Chondrocyte (in vitro differentiated cells): ENCODE results near the gene CR2. TPM values are rescaled to one million over a fixed set of nuclear protein-coding genes. Genes with fewer than 3 reads are reported as not detected.

Source experiments
- DNase-seq: peaks from one replicate; pipeline ENCODE4 v3.0.0; 2021; ENCODE audit warnings: mixed read lengths, low spot score
- H3K27ac Mint-ChIP-seq: one replicate; pipeline ENCODE4 v1.8.0; 2021; ENCODE audit warnings: mild to moderate bottlenecking, moderate library complexity, mixed read lengths; ENCODE audit not compliant: unreplicated experiment
- H3K27me3 Mint-ChIP-seq: 2 replicates; pipeline ENCODE4 v1.8.0; 2021; ENCODE audit warnings: low read depth, mixed read lengths
- H3K36me3 Mint-ChIP-seq: 2 replicates; pipeline ENCODE4 v1.8.0; 2021; ENCODE audit warnings: low read depth, mixed read lengths
- H3K4me1 Mint-ChIP-seq: 2 replicates; pipeline ENCODE4 v1.8.0; 2021; ENCODE audit warnings: low read depth, mild to moderate bottlenecking, mixed read lengths
- H3K4me3 Mint-ChIP-seq: one replicate; pipeline ENCODE4 v1.8.0; 2021; ENCODE audit warnings: mild to moderate bottlenecking, moderate library complexity, mixed read lengths; ENCODE audit not compliant: unreplicated experiment
- H3K9me3 Mint-ChIP-seq: 2 replicates; pipeline ENCODE4 v1.8.0; 2021; ENCODE audit warnings: low read depth, mixed read lengths
- total RNA-seq: library from RNA; stranded (reverse); gene quantifications from 3 replicates; pipeline ENCODE4 v1.2.1, GENCODE V29; 2021
- TF ChIP-seq, protein P1 (sequence below): fragments of 200-600 bp; sonication (generic); IDR thresholded peaks from 2 replicates; pipeline ENCODE4 v1.5.0; 2021; ENCODE audit warnings: antibody characterized with exemption, mild to moderate bottlenecking, moderate library complexity

The CR2 gene
- total RNA-seq, 1 donor from 2014 or later: not detected

DNA sequence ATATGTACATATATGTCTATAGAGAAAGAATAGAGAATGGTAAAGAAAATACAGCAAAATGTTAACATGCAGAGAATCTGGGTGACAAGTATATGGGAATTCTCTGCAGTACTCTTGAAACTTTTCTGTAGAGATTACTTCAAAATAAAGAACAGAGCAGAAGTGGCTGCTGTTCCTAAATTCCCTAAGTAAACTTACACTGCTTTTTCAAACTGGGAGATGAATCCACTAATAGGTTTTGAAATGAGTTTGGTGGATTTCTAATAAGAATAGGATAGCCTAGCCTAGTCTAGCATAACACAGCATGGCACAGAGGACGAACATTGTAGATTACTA lies 450 bp upstream of the CR2 start:
- H3K9me3 Mint-ChIP-seq: no peaks in the 10 kb centered on the region
- TF ChIP-seq, protein P1, sequence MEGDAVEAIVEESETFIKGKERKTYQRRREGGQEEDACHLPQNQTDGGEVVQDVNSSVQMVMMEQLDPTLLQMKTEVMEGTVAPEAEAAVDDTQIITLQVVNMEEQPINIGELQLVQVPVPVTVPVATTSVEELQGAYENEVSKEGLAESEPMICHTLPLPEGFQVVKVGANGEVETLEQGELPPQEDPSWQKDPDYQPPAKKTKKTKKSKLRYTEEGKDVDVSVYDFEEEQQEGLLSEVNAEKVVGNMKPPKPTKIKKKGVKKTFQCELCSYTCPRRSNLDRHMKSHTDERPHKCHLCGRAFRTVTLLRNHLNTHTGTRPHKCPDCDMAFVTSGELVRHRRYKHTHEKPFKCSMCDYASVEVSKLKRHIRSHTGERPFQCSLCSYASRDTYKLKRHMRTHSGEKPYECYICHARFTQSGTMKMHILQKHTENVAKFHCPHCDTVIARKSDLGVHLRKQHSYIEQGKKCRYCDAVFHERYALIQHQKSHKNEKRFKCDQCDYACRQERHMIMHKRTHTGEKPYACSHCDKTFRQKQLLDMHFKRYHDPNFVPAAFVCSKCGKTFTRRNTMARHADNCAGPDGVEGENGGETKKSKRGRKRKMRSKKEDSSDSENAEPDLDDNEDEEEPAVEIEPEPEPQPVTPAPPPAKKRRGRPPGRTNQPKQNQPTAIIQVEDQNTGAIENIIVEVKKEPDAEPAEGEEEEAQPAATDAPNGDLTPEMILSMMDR: no peak
- H3K27ac Mint-ChIP-seq: no peak overlapping the region
- peaks cover 45% of the 10 kb centered on the region for H3K27me3 Mint-ChIP-seq
- no peak for DNase-seq
- peaks cover 6% of the 10 kb centered on the region for H3K4me1 Mint-ChIP-seq
- no peaks in the 10 kb centered on the region for H3K36me3 Mint-ChIP-seq
- no peak overlapping the region for H3K4me3 Mint-ChIP-seq

GRCh38 chr1:207455183-207455754 lies 1.1 kb downstream of the CR2 start:
- no peak overlapping the region for H3K4me3 Mint-ChIP-seq
- peaks cover 42% of the 10 kb centered on the region for H3K27me3 Mint-ChIP-seq
- TF ChIP-seq, protein P1: no peak
- H3K9me3 Mint-ChIP-seq: no peaks in the 10 kb centered on the region
- DNase-seq: no peak
- H3K4me1 Mint-ChIP-seq: peaks cover 6% of the 10 kb centered on the region
- no peak overlapping the region for H3K27ac Mint-ChIP-seq
- no peaks in the 10 kb centered on the region for H3K36me3 Mint-ChIP-seq

DNA sequence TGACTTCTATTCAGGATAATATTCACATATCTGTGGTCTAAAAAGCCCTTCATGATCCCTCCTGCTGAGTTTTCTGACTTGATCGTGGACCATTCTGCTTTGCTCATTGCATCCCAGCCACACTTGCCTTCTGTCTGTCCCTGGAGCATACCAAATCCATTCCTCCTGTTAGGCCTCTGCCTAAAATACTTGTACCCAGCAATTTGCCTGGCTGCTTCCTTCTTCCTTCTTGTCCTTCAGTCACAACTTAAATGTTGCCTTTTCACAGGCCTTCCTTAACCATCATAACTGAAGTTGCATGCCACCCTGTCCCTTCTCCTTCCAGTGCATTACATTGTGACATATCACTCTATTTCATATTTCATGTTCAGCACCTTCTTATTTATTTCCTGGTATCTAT lies 4.3 kb downstream of the CR2 start:
- no peak for DNase-seq
- Mint-ChIP-seq H3K9me3 (no peaks in the 10 kb centered on the region), H3K27ac (no peak overlapping the region), H3K27me3 (peaks cover 26% of the 10 kb centered on the region), H3K4me1 (peaks cover 6% of the 10 kb centered on the region), H3K4me3 (no peak overlapping the region), H3K36me3 (no peaks in the 10 kb centered on the region)
- TF ChIP-seq, protein P1: no peak

DNA sequence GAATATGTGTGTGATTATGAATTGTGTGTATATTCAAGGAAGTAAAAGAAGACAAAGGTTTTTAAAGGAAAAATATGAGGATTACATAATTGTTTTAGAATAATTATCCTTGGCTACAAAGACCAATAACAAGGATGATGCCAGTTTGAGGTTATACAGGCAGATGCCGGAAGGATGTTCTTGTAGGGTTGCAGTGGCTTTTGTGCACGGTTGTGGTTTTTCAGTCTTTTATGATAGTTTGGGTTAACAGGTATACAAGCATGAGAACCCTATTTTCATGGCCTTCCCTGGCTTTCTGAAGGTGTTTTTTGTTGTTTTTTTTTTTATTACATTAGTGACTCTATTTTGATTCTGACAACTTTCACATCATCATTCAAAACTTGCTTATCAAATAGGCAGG lies 4.9 kb downstream of the CR2 start:
- Mint-ChIP-seq H3K9me3 (no peaks in the 10 kb centered on the region), H3K4me3 (no peak overlapping the region), H3K4me1 (peaks cover 3% of the 10 kb centered on the region), H3K36me3 (no peaks in the 10 kb centered on the region), H3K27me3 (peaks cover 23% of the 10 kb centered on the region), H3K27ac (no peak overlapping the region)
- TF ChIP-seq, protein P1: no peak
- DNase-seq: no peak

DNA sequence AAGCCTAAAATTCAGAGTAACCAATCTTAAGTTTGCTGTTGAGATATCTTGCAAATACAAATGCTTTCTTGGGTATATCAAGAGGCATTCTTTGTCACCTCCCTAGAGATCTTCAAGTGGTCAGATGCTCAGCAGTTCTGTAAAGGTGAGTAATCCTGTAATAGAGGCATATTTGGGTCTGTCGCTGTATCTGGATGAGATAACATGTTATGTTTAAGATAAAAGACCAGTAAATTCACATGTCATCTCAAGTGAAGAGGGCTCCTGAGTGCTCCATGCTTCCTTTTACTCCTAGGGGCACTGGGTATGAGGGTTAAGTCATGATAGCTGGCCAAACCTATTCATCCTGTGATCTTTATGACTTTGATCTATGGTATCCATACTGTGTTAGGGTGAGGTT lies 7.5 kb downstream of the CR2 start:
- TF ChIP-seq, protein P1: no peak
- no peak for DNase-seq
- no peak overlapping the region for H3K27ac Mint-ChIP-seq
- peaks cover 14% of the 10 kb centered on the region for H3K27me3 Mint-ChIP-seq
- no peaks in the 10 kb centered on the region for H3K36me3 Mint-ChIP-seq
- no peaks in the 10 kb centered on the region for H3K4me1 Mint-ChIP-seq
- H3K4me3 Mint-ChIP-seq: no peak overlapping the region
- H3K9me3 Mint-ChIP-seq: no peaks in the 10 kb centered on the region
